ENCODE results near the gene PLCB1.
"Not testable (repeated sequence)": the region's sequence is repeated elsewhere in the genome, so short reads cannot be mapped to it uniquely, and the experiment has no call there.

PLCB1 gene

DNA sequence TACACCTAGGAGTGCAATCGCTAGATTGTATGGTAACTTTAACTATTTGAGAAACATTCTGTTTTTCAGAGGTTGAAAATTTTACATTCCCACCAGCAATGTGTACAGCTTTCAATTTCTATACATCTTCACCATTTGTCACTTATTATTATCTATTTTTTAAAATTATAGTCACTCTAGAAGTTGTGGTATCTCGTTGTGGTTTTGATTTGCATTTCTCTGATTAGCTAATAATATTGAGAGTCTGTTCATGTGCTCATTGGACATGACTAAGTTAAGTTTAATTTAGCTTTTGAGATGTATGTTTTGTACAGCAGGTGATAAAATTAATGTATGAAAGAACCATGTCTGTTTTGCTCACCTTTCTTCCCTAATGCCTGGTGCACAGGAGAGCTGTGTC lies 34.8 kb upstream of the PLCB1 start:
- H3K27ac ChIP-seq: no peak overlapping the region
- H3K4me3 ChIP-seq: no peak overlapping the region
- no peak for DNase-seq (ENCODE audit: low spot score)
- TF ChIP-seq, protein P1, sequence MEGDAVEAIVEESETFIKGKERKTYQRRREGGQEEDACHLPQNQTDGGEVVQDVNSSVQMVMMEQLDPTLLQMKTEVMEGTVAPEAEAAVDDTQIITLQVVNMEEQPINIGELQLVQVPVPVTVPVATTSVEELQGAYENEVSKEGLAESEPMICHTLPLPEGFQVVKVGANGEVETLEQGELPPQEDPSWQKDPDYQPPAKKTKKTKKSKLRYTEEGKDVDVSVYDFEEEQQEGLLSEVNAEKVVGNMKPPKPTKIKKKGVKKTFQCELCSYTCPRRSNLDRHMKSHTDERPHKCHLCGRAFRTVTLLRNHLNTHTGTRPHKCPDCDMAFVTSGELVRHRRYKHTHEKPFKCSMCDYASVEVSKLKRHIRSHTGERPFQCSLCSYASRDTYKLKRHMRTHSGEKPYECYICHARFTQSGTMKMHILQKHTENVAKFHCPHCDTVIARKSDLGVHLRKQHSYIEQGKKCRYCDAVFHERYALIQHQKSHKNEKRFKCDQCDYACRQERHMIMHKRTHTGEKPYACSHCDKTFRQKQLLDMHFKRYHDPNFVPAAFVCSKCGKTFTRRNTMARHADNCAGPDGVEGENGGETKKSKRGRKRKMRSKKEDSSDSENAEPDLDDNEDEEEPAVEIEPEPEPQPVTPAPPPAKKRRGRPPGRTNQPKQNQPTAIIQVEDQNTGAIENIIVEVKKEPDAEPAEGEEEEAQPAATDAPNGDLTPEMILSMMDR (IDR thresholded peaks at IDR 0.05): no peak

DNA sequence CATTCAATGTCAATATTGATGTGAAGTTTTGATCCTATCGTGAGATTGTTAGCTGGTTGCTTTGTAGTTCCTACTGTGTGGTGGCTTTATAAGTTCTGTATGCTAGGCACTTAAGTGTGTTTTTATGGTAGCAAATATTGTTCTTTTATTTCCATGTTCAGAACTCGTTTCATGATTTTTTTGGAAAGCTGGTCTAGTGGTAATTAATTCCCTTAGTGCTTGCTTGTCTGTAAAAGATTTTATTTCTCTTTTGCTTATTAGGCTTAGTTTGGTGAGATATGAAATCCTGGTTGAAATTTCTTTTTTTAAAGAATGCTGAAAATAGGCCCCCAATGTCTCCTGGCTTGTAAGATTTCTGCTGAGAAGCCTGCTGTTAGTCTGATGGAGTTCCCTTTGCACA lies 27.8 kb upstream of the PLCB1 start:
- TF ChIP-seq, protein P1 (IDR thresholded peaks at IDR 0.05): no peak
- Histone ChIP-seq H3K4me3 (no peak overlapping the region), H3K27ac (no peak overlapping the region)
- no peak for DNase-seq (ENCODE audit: low spot score)

- not testable (repeated sequence) for H3K27ac ChIP-seq; DNase-seq (ENCODE audit: low spot score); H3K4me3 ChIP-seq
Measured at GRCh38 chr20:8114612-8115011, 17.5 kb upstream of the PLCB1 start.

- TF ChIP-seq, protein P1 (IDR thresholded peaks at IDR 0.05): no peak
- no peak for DNase-seq (ENCODE audit: low spot score)
- no peak overlapping the region for H3K4me3 ChIP-seq
- H3K27ac ChIP-seq: no peak overlapping the region
Measured at GRCh38 chr20:8115436-8115835, 16.6 kb upstream of the PLCB1 start.

GRCh38 chr20:8116067-8116811 lies 15.8 kb upstream of the PLCB1 start:
- no peak overlapping the region for H3K4me3 ChIP-seq
- DNase-seq (ENCODE audit: low spot score): no peak
- H3K27ac ChIP-seq: peak overlapping the region in 1 of 2 donors; percentile 1
- TF ChIP-seq, protein P1 (IDR thresholded peaks at IDR 0.05): no peak

DNA sequence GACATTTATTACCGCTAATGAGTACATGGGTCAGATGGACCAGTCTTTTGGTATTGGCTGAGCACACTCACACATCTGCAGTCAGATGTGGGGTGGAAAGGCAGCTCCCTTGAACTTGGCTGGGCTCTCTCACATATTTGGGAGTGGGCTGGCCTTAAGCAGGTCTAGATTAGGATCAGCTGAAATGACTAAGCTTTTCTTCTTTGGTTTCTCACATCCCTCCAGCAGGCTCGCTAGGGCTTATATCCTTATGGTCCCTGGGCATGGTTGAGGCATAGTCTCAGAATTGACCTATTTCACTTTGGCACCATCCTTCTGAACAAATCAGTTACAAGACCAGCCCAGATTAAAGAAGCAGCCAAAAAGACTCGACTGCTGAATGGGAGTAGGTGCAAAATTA lies 14.4 kb upstream of the PLCB1 start:
- no peak overlapping the region for H3K4me3 ChIP-seq
- DNase-seq (ENCODE audit: low spot score): no peak
- TF ChIP-seq, protein P1 (IDR thresholded peaks at IDR 0.05): no peak
- no peak overlapping the region for H3K27ac ChIP-seq

- no peak for DNase-seq (ENCODE audit: low spot score)
- H3K4me3 ChIP-seq: no peak overlapping the region
- TF ChIP-seq, protein P1 (IDR thresholded peaks at IDR 0.05): no peak
- no peak overlapping the region for H3K27ac ChIP-seq
Measured at GRCh38 chr20:8118039-8118438, 14.0 kb upstream of the PLCB1 start.
